ENCODE results near the gene PLPPR3.

PLPPR3 gene

DNA sequence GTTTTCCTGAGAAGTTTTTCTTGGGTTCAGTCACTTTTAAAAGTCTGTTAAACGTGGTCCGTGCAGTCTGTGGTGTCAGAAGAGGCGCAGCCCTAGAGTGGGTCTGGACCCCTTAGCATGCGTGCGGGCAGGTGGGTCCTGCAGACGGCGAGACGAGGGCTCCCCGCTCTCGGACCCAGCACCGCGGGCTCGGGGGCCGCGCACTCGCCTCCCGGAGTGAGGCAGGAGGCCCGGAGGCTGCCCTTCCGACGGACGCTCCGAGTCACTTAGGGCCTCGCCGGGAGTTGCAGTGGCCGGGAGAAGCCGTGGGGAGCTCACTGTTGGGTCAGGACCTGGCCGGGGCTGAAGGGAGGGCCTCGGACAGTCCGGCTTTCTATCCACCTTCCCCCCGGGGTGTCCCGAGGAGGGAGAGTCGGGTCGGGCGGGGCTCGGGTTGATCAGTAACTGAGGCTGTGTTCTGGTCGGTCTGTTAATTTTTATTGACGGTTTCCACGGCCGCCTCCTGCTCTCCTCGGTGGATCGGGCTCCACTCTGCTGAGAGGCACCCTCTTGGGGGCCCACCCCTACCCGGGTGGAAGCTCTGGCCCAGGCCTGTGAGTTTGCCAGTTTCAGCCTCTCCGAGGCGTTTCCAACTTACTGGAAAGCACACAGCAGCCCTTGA lies 23.2 kb downstream of the PLPPR3 start:
- in situ Hi-C loops (cut with MboI; ENCODE audit: low sequenced_read_pairs), result no loop called here

- in situ Hi-C loops (cut with MboI; ENCODE audit: low sequenced_read_pairs), result no loop called here
Observed at GRCh38 chr19:797528-798414, 24.0 kb downstream of the PLPPR3 start.

DNA sequence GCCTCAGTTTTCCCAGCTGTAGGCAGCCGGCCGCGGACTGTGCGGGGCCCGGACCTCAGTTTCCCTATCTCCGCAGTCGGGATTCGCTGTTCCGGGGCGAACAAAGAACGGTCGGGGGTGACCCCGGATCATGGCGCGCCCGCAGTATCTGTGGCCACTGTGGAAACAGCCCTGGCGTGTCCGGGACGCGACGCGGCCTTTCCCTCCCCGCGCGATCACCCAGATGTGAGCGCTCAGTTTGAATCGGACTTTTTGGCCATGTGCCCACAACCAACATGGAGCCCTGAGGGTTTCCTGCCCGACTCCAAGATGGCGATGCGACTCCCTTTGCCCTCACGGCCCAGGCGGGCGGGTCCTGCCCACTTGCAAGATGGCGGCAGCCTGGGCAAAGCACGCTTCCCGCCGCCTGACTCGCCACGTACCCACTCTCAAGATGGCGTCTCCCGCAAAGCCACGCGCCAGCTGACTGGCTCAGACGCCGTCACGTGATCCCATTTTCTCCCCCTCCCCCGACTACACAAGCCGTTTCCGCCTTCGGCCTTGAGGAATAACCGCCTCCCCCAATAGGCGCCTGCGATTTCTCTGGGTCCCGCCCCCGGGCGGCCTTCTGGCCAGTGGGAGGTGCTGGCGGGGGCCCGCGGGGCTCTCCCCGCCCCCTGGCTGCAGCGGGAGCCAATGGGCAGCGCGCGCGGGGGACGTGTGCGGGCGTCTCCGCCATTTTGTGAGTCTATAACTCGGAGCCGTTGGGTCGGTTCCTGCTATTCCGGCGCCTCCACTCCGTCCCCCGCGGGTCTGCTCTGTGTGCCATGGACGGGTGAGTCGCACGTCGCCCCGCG lies 24.8 kb downstream of the PLPPR3 start, which contains the start of gene PTBP1:
Gene PTBP1 (plus strand): TSS at position 761 of the 836 bp plus-strand sequence. CDS start 46 bp downstream, at position 807.
- in situ Hi-C loops (cut with MboI; ENCODE audit: low sequenced_read_pairs), result no loop called here

- in situ Hi-C loops (cut with MboI; ENCODE audit: low sequenced_read_pairs), result no loop called here
Observed at GRCh38 chr19:795691-796581, 25.8 kb downstream of the PLPPR3 start.

DNA sequence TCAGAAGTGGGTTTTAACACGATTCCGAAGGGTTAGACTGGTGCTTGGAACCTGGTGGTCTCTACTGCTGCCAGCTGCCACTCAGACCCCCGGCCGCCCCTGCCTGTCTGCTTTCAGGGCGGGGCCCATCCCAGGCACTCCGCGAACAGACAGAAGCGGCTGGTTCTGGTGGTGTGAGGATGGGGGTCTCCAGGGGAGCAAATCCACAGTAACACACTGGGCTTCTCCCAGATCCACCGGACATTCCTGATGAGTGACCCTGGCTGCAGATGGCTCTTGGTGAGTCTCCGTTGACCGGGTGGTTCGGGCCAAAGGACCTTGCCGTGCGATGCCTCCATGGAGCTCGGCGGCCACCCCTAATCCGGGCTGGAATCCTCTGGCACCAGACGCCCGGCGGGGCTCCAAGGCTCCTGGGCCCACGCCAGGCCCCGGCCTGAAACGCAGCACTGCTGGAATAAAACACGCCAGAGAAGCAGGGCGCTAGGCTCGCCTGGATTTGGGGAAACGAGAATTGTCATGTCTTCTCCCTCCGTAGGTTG lies 26.6 kb downstream of the PLPPR3 start:
- in situ Hi-C loops (cut with MboI; ENCODE audit: low sequenced_read_pairs), result no loop called here

GRCh38 chr19:793806-794205 lies 27.9 kb downstream of the PLPPR3 start:
- in situ Hi-C loops (cut with MboI; ENCODE audit: low sequenced_read_pairs), result no loop called here

DNA sequence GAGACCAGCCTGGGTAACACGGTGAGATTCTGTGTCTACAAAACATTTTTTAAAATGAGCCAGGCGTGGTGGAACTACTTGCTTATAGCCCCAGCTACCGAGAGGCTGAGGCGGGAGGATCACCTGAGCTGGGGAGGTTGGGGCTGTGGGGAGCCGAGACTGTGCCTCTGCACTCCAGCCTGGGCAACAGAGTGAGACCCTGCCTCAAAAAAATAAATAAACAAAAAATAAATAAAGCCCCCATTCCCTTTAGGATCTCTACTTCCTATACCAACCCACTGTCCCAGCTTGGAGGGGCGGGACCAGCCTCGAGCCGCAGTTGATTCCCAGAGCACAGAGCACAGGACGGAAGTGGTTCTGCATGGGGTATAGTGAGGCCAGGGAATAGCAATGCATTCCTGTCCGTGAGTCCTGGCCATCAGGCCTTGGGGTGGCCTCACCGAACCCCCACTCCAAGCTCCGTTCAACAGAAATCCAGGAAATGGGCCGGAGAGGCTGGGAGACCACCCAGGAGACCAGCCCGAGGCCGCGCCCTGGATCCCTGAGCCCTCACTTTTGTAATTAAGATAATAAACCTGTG lies 29.4 kb downstream of the PLPPR3 start:
- in situ Hi-C loops (cut with MboI; ENCODE audit: low sequenced_read_pairs), result no loop called here

GRCh38 chr19:791567-792305 lies 30.0 kb downstream of the PLPPR3 start:
- in situ Hi-C loops (cut with MboI; ENCODE audit: low sequenced_read_pairs), result no loop called here

DNA sequence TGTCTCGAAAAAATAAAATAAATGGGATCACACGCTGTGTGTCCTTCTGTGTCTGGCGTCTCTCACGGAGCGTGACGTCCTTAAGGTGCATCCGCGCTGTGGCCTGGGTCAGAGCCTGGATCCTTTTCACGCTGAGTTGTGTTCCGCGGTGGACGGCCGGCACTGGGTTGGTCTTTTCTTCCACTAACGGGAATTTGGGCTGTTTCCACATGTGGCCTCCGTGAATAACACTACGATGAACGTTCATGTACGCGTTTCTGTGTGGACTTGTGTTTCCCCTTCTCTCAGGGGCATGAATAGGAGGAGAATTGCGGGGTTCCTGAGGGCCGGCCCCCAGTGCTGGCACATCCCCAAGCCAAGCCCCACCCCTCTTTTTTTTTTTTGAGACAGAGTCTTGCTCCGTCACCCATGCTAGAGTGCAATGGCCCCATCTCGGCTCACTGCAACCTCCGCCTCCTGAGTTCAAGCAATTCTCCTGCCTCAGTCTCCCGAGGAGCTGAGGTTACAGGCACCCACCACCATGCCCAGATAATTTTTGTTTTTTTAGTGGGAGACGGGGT lies 30.7 kb downstream of the PLPPR3 start:
- in situ Hi-C loops (cut with MboI; ENCODE audit: low sequenced_read_pairs), result no loop called here

GRCh38 chr19:789701-790060 lies 32.1 kb downstream of the PLPPR3 start:
- in situ Hi-C loops (cut with MboI; ENCODE audit: low sequenced_read_pairs), result no loop called here

- in situ Hi-C loops (cut with MboI; ENCODE audit: low sequenced_read_pairs), result no loop called here
Observed at GRCh38 chr19:788983-789700, 32.6 kb downstream of the PLPPR3 start.

- in situ Hi-C loops (cut with MboI; ENCODE audit: low sequenced_read_pairs), result no loop called here
Observed at GRCh38 chr19:788686-788982, 33.1 kb downstream of the PLPPR3 start.

DNA sequence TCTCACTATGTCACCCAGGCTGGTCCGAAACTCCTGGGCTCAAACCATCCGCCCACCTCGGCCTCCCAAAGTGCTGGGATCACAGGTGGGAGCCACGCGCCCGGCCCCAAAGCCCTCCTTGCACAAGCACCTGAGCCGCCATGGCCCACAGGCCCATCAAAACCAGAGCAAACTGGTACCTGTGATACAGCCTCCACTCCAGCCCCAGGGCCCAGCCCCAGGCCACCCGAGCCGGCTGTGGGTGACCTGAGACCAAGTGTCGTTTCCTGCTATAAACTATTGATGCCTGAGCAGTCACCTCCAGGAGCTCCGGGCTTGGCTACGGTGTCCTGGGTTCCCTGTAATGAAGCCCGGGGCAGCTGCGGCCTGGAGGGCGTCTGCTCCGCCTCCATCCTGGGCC lies 34.2 kb downstream of the PLPPR3 start:
- in situ Hi-C loops (cut with MboI; ENCODE audit: low sequenced_read_pairs), result no loop called here

- in situ Hi-C loops (cut with MboI; ENCODE audit: low sequenced_read_pairs), result no loop called here
Observed at GRCh38 chr19:784541-784940, 37.2 kb downstream of the PLPPR3 start.

GRCh38 chr19:782878-783668 lies 38.7 kb downstream of the PLPPR3 start:
- in situ Hi-C loops (cut with MboI; ENCODE audit: low sequenced_read_pairs), result no loop called here

DNA sequence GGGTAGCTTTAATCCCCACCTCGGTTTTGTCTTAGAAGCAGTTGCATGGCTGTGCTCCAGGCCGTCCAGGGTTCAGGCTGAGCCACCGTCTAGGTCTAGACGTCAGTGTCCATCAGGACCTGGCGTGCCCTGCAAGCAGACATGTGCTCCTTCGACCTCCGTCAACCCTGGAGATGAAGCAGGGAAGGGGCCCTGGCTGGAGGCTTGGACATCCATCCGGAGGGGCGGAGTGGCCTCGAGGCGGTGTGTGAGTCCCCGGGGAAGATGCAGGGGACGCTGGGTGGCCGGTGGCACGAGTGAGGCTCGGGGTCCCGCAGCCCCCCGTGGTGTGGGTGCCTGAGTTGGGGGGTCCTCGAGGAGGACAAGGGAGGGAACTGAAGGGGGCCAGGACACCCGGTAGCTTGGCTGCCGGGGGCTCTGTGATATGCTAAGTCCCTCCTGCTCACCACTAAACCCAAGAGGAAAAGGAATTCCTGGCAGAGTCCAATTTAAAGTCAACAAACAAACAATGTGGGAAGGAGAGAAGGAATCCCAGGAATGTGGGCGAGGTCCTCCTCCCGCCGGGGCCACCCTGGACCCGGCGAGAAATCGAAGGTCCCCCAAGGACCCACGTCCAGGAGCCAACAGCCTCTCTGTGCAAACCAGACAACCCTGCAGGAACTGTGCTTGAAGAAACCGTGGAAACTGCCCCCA lies 39.4 kb downstream of the PLPPR3 start:
- in situ Hi-C loops (cut with MboI; ENCODE audit: low sequenced_read_pairs), result no loop called here

DNA sequence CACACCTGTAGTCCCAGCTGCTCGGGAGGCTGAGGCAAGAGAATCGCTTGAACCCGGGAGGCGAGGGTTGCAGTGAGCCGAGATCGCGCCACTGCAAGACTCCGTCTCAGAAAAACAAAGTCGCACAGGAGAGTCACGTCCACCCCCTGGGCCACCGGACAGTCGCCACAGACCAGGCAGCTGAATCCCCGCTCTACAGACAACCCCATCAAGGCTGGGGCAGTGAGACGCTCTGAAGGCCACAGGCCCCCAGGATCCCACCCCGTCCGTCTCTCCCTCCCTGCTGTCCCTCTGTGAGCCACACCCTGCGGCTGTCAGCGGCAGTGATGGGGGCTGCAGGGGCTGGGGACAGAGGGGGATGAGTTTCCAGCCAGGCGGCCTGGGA lies 40.0 kb downstream of the PLPPR3 start:
- in situ Hi-C loops (cut with MboI; ENCODE audit: low sequenced_read_pairs), result no loop called here
